ENCODE data around the gene SERPINA12. TPM values are rescaled to one million over a fixed set of nuclear protein-coding genes. Genes with fewer than 3 reads are reported as not detected.

The SERPINA12 gene
- total and polyA plus RNA-seq, 2 donors (not counting 1 experiment from before 2014, with no cell fraction given) = not detected

DNA sequence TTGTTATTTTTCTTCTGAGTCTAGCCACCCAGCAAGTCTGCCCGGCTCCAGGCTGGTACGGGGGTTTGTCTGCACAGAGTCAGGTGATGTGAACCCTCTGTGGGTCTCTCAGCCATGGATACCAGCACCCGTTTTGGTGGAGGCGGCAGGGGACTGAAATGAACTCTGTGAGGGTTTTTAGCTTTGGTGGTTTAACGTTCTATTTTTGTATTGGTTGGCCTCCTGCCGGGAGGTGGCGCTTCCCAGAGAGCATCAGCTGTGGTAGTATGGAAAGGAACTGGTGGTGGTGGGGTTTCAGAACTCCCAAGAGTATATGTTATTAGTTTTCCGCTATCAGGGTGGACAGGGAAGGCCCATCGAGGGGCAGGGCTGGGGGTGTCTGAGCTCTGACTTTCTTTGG, 46.7 kb upstream of the SERPINA12 start:
- Histone ChIP-seq H2AFZ (ENCODE audit: low read length) (no peak overlapping the region), H3K4me3 (replicated peaks in 1 of 4; ENCODE audit: control extremely low read depth in 1 of 4, insufficient read depth in 1 of 4, low read depth in 3 of 4, low read length in 4 of 4) (no peak overlapping the region), H4K20me1 (ENCODE audit: control insufficient read depth, extremely low read depth, insufficient read depth, low read length) (no peaks in the 10 kb centered on the region), H3K27me3 (ENCODE audit: control insufficient read depth, insufficient read depth, low read length) (no peaks in the 10 kb centered on the region), H3K9ac (ENCODE audit: insufficient read depth, low read length) (no peak overlapping the region), H3K4me2 (ENCODE audit: extremely low read depth, insufficient read depth, low read length) (no peak overlapping the region), H3K79me2 (ENCODE audit: control insufficient read depth, insufficient read depth, low read length) (no peaks in the 10 kb centered on the region), H3K27ac (ENCODE audit: insufficient read depth, low read length) (no peak overlapping the region), H3K9me3 (ENCODE audit: control insufficient read depth, insufficient read depth, low read depth, low read length) (no peaks in the 10 kb centered on the region), H3K4me1 (ENCODE audit: control insufficient read depth, extremely low read depth, insufficient read depth, low read length) (no peaks in the 10 kb centered on the region), H3K36me3 (ENCODE audit: control insufficient read depth, insufficient read depth, low read length) (no peaks in the 10 kb centered on the region)
- no peak for DNase-seq (ENCODE audit: low read depth in 2 of 2)
- TF ChIP-seq EZH2 (IDR thresholded peaks at IDR 0.05; ENCODE audit: low read length, missing control alignments) (no peak), CTCF (conservative IDR thresholded peaks at IDR 0.05 in 1 of 2, IDR thresholded peaks at IDR 0.05 in 1 of 2; ENCODE audit: low read depth in 1 of 2, low read length in 2 of 2) (no peak)

GRCh38 chr14:94550041-94550440, 40.8 kb upstream of the SERPINA12 start:
- Histone ChIP-seq H3K4me2 (ENCODE audit: extremely low read depth, insufficient read depth, low read length) (no peak overlapping the region), H3K36me3 (ENCODE audit: control insufficient read depth, insufficient read depth, low read length) (no peaks in the 10 kb centered on the region), H2AFZ (ENCODE audit: low read length) (no peak overlapping the region), H4K20me1 (ENCODE audit: control insufficient read depth, extremely low read depth, insufficient read depth, low read length) (no peaks in the 10 kb centered on the region), H3K9me3 (ENCODE audit: control insufficient read depth, insufficient read depth, low read depth, low read length) (no peaks in the 10 kb centered on the region), H3K9ac (ENCODE audit: insufficient read depth, low read length) (no peak overlapping the region), H3K4me3 (replicated peaks in 1 of 4; ENCODE audit: control extremely low read depth in 1 of 4, insufficient read depth in 1 of 4, low read depth in 3 of 4, low read length in 4 of 4) (no peak overlapping the region), H3K79me2 (ENCODE audit: control insufficient read depth, insufficient read depth, low read length) (no peaks in the 10 kb centered on the region), H3K27me3 (ENCODE audit: control insufficient read depth, insufficient read depth, low read length) (no peaks in the 10 kb centered on the region), H3K4me1 (ENCODE audit: control insufficient read depth, extremely low read depth, insufficient read depth, low read length) (no peaks in the 10 kb centered on the region), H3K27ac (ENCODE audit: insufficient read depth, low read length) (no peak overlapping the region)
- DNase-seq (ENCODE audit: low read depth in 2 of 2) = no peak
- no peak for TF ChIP-seq EZH2 (IDR thresholded peaks at IDR 0.05; ENCODE audit: low read length, missing control alignments)
- no peak for TF ChIP-seq CTCF (conservative IDR thresholded peaks at IDR 0.05 in 1 of 2, IDR thresholded peaks at IDR 0.05 in 1 of 2; ENCODE audit: low read depth in 1 of 2, low read length in 2 of 2)

- Histone ChIP-seq H4K20me1 (ENCODE audit: control insufficient read depth, extremely low read depth, insufficient read depth, low read length) (no peaks in the 10 kb centered on the region), H3K36me3 (ENCODE audit: control insufficient read depth, insufficient read depth, low read length) (no peaks in the 10 kb centered on the region), H3K4me2 (ENCODE audit: extremely low read depth, insufficient read depth, low read length) (no peak overlapping the region), H2AFZ (ENCODE audit: low read length) (no peak overlapping the region), H3K4me1 (ENCODE audit: control insufficient read depth, extremely low read depth, insufficient read depth, low read length) (no peaks in the 10 kb centered on the region), H3K9ac (ENCODE audit: insufficient read depth, low read length) (no peak overlapping the region), H3K27me3 (ENCODE audit: control insufficient read depth, insufficient read depth, low read length) (no peaks in the 10 kb centered on the region), H3K9me3 (ENCODE audit: control insufficient read depth, insufficient read depth, low read depth, low read length) (no peaks in the 10 kb centered on the region), H3K79me2 (ENCODE audit: control insufficient read depth, insufficient read depth, low read length) (no peaks in the 10 kb centered on the region), H3K27ac (ENCODE audit: insufficient read depth, low read length) (no peak overlapping the region), H3K4me3 (replicated peaks in 1 of 4; ENCODE audit: control extremely low read depth in 1 of 4, insufficient read depth in 1 of 4, low read depth in 3 of 4, low read length in 4 of 4) (no peak overlapping the region)
- TF ChIP-seq EZH2 (IDR thresholded peaks at IDR 0.05; ENCODE audit: low read length, missing control alignments) (no peak), CTCF (conservative IDR thresholded peaks at IDR 0.05 in 1 of 2, IDR thresholded peaks at IDR 0.05 in 1 of 2; ENCODE audit: low read depth in 1 of 2, low read length in 2 of 2) (peak; percentile 82 to 85)
- peak; percentile 25 to 49 for DNase-seq (ENCODE audit: low read depth in 2 of 2)
Observed at GRCh38 chr14:94548999-94549985, 40.0 kb upstream of the SERPINA12 start.
